ENCODE data around the gene CHAD. TPM values are rescaled to one million over a fixed set of nuclear protein-coding genes. Genes with fewer than 3 reads are reported as not detected.

CHAD gene
- total RNA-seq, 1 donor from 2014 or later, result not detected

DNA sequence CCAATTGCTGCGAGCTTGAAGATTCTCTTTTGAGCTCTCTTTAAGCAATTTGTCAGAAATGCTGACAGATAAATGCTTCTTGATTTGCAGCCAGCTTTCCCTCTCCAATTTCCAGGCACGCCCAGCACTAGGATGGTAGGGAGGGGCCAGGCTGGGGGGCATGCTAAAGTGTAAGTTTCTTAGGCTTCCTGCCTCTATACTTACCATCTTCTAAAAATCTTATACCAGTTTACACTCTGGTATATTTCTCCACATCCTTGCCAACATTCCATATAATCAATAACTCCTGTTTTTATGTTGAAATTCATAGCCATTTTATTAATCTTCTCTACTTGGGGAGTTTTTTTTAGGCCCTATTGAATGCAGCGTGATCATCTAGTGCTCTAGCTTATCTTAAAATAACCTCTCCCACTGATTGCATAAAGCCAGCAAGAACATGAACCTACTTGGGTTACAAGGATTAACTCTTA lies 25.1 kb downstream of the CHAD start:
- intact Hi-C loops (cut with DNase I), result no loop called here
- H3K9me3 ChIP-seq, result no peaks in the 10 kb centered on the region
- DNase-seq (no peak), ATAC-seq (peak; percentile 9)
- no peaks in the 10 kb centered on the region for H3K27me3 ChIP-seq
- peaks cover 19% of the 10 kb centered on the region for H3K4me1 ChIP-seq
- no peaks in the 10 kb centered on the region for H3K36me3 ChIP-seq
- no peak overlapping the region for H3K4me3 ChIP-seq
- TF ChIP-seq, protein P1, sequence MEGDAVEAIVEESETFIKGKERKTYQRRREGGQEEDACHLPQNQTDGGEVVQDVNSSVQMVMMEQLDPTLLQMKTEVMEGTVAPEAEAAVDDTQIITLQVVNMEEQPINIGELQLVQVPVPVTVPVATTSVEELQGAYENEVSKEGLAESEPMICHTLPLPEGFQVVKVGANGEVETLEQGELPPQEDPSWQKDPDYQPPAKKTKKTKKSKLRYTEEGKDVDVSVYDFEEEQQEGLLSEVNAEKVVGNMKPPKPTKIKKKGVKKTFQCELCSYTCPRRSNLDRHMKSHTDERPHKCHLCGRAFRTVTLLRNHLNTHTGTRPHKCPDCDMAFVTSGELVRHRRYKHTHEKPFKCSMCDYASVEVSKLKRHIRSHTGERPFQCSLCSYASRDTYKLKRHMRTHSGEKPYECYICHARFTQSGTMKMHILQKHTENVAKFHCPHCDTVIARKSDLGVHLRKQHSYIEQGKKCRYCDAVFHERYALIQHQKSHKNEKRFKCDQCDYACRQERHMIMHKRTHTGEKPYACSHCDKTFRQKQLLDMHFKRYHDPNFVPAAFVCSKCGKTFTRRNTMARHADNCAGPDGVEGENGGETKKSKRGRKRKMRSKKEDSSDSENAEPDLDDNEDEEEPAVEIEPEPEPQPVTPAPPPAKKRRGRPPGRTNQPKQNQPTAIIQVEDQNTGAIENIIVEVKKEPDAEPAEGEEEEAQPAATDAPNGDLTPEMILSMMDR (IDR thresholded peaks at IDR 0.05), result no peak
- H3K27ac ChIP-seq, result peak overlapping the region; percentile 73

DNA sequence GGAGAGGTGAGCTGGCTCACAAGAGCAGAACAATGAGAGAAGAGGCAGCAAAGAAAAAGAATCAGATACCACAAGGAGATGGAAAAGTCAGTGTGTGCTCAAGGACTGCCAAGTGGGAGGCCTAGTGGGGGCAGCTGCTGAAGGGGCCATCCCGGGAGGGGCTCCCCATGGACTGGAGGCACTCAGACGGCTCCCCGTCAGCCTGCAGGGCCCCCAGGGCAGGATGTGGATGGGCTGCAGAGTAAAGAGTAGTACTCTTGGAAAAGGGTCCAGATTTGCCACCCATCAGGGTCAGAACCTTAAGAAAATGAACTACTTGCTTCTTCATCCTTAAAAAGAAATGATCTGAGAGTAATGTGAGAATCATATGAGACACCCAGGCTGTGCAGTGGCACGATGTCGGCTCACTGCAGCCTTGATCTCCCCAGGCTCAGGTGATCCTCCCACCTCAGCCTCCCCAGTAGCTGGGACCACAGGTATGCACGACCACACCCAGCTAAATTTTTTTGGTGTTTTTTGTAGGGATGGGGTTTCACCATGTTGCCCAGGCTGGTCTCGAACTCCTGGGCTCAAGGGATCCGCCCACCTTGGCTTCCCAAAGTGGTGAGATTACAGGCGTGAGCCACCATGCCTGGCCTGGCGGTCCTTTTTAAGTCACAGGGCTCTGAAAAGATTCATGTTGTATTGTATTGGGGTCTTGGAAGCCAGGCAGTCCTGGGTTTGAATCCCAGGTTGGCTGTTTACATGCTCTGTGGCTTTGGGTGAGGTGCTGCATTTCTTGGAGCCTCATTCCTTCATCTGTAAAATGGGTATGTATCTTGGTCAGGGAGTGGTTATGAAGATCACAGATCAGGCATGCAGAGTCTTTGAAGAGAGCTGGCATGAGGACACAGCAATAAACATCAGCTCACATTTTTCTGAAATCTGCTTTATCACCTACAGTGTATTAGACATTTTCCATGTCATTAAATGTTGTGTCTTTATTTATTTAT lies 27.5 kb downstream of the CHAD start:
- Histone ChIP-seq H3K4me1 (peaks cover 13% of the 10 kb centered on the region), H3K27me3 (no peaks in the 10 kb centered on the region), H3K9me3 (no peaks in the 10 kb centered on the region), H3K36me3 (no peaks in the 10 kb centered on the region), H3K4me3 (no peak overlapping the region), H3K27ac (peak overlapping the region; percentile 44)
- TF ChIP-seq, protein P1 (IDR thresholded peaks at IDR 0.05), result no peak
- no peak for ATAC-seq
- DNase-seq, result no peak
- intact Hi-C loops (cut with DNase I), result no loop called here

DNA sequence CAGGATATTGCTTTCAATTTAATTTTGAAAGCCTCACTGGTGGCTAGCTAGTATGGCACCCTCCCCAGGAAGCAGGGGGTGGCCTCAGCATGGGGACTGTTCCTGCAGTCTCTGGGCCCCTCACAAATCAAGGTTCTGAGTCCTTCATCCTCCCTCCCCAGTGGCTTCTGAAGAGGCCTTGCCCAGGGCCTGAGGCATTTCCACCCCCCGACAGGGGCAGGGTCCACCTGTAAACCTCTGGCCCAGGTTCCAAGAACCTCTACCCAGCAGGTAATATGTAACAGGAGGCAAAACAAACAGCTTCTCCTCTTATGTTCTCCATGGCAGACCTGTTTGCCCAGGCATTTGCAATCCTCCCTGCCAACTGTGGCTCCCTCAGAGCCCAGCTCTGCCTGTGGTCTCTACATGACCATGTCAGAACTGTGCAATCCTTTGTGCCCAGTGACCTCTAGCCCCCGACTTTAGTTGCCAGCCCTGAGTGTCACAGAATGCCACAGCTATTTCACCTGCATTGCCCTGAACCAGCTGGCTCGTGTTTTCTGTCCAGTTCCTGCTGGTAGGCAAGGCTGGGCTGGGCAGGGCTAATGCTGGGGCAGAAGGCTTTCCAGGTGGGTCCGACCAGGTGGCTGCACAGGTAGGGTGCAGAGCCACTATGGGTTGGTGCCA lies 28.4 kb downstream of the CHAD start:
- H3K27ac ChIP-seq, result peak overlapping the region; percentile 44
- H3K9me3 ChIP-seq, result no peaks in the 10 kb centered on the region
- no peaks in the 10 kb centered on the region for H3K27me3 ChIP-seq
- ATAC-seq, result peak; percentile 86
- H3K36me3 ChIP-seq, result no peaks in the 10 kb centered on the region
- TF ChIP-seq, protein P1 (IDR thresholded peaks at IDR 0.05), result no peak
- DNase-seq, result peak; percentile 71
- peaks cover 13% of the 10 kb centered on the region for H3K4me1 ChIP-seq
- intact Hi-C loops (cut with DNase I), result no loop called here
- no peak overlapping the region for H3K4me3 ChIP-seq

DNA sequence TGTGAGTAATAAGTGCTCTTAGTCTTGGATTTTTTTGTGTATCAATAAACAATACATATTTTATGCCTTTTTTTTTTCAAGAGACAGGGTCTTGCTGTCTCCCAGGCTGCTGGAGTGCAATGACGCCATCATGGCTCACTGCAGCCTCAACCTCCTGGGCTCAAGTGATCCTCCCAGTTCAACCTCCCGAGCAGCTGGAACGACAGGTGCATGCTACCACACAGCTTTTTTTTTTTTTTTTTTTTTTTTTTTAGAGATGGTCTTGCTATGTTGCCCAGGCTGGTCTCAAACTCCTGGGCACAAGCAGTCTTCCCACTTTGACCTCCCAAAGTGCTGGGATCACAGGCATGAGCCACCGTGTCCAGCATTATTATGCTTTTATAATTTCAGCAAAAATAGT lies 29.7 kb downstream of the CHAD start:
- intact Hi-C loops (cut with DNase I), result no loop called here
- H3K27me3 ChIP-seq, result no peaks in the 10 kb centered on the region
- ATAC-seq (no peak), DNase-seq (no peak)
- no peaks in the 10 kb centered on the region for H3K36me3 ChIP-seq
- H3K27ac ChIP-seq, result no peak overlapping the region
- H3K4me3 ChIP-seq, result no peak overlapping the region
- H3K4me1 ChIP-seq, result peaks cover 13% of the 10 kb centered on the region
- TF ChIP-seq, protein P1 (IDR thresholded peaks at IDR 0.05), result no peak
- H3K9me3 ChIP-seq, result no peaks in the 10 kb centered on the region

DNA sequence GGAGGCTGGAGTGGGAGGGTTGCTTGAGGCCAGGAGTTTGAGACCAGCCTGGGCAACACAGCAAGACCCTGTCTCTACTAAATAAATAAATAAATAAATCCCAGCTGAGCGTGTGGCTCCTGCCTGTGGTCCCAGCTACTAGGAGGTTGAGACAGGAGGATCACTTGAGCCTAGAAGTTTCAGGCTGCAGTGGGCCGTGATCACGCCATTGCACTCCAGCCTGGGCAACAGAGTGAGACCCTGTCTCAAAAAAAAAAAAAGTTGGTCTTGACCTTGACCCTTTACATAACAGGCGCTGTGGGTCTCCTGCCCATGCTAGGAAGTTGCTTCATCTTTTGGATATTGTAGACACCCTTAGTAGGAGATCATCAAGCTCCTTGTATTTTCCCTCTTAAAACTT lies 31.3 kb downstream of the CHAD start:
- TF ChIP-seq, protein P1 (IDR thresholded peaks at IDR 0.05), result no peak
- Histone ChIP-seq H3K4me1 (peaks cover under 1% of the 10 kb centered on the region), H3K36me3 (no peaks in the 10 kb centered on the region), H3K4me3 (no peak overlapping the region), H3K9me3 (no peaks in the 10 kb centered on the region), H3K27me3 (no peaks in the 10 kb centered on the region), H3K27ac (no peak overlapping the region)
- no peak for DNase-seq
- intact Hi-C loops (cut with DNase I), result no loop called here
- ATAC-seq, result no peak
